ENCODE data around the gene FRMPD4. TPM values are rescaled to one million over a fixed set of nuclear protein-coding genes. Genes with fewer than 3 reads are reported as not detected.

FRMPD4 gene
- total and polyA plus RNA-seq, 2 experiments from 2014 or later = 0.60 to 1.5 TPM

- Histone ChIP-seq H3K4me1 (ENCODE audit: low read depth) (no peaks in the 10 kb centered on the region), H3K27me3 (no peaks in the 10 kb centered on the region), H3K36me3 (no peaks in the 10 kb centered on the region), H3K27ac (no peak overlapping the region), H3K9me3 (ENCODE audit: low read depth) (no peaks in the 10 kb centered on the region), H3K4me3 (no peak overlapping the region)
- DNase-seq (ENCODE audit: low read depth in 1 of 2, low spot score in 1 of 2) = no peak
- TF ChIP-seq, protein P1, sequence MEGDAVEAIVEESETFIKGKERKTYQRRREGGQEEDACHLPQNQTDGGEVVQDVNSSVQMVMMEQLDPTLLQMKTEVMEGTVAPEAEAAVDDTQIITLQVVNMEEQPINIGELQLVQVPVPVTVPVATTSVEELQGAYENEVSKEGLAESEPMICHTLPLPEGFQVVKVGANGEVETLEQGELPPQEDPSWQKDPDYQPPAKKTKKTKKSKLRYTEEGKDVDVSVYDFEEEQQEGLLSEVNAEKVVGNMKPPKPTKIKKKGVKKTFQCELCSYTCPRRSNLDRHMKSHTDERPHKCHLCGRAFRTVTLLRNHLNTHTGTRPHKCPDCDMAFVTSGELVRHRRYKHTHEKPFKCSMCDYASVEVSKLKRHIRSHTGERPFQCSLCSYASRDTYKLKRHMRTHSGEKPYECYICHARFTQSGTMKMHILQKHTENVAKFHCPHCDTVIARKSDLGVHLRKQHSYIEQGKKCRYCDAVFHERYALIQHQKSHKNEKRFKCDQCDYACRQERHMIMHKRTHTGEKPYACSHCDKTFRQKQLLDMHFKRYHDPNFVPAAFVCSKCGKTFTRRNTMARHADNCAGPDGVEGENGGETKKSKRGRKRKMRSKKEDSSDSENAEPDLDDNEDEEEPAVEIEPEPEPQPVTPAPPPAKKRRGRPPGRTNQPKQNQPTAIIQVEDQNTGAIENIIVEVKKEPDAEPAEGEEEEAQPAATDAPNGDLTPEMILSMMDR (IDR thresholded peaks at IDR 0.05; ENCODE audit: low read depth, low read length) = no peak
Observed at GRCh38 chrX:12401252-12401651, 263.0 kb downstream of the FRMPD4 start.

DNA sequence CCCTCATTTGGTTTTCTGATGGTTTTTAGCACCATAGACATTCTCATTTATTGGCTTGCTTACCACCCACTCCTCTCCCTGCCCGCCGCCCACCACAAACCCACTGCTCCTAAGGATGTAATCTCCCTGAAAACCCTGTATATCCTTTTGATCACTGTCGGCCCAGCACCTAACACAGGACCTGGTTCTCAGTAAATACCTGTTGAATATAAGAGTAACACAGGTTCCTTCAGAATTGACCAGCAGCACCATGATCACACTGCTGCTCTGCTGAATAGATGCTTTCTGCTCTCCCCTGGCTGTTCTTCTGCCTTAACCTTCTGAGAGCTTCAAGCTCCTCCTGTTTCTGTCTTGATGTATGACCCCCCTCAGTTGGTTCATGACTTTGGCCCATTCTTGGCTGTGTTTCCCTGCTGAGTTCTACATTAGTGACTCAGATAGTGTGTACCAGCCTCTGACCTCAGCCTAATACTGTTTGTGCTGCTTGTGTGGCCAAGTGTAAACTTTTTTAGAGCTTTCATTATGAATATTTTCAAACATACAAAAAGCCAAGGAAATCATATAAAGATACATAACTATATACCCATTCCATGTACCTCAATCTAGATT lies 265.3 kb downstream of the FRMPD4 start:
- Histone ChIP-seq H3K36me3 (no peaks in the 10 kb centered on the region), H3K4me1 (ENCODE audit: low read depth) (no peaks in the 10 kb centered on the region), H3K27ac (no peak overlapping the region), H3K9me3 (ENCODE audit: low read depth) (no peaks in the 10 kb centered on the region), H3K27me3 (no peaks in the 10 kb centered on the region), H3K4me3 (no peak overlapping the region)
- no peak for DNase-seq (ENCODE audit: low read depth in 1 of 2, low spot score in 1 of 2)
- TF ChIP-seq, protein P1 (IDR thresholded peaks at IDR 0.05; ENCODE audit: low read depth, low read length) = no peak

DNA sequence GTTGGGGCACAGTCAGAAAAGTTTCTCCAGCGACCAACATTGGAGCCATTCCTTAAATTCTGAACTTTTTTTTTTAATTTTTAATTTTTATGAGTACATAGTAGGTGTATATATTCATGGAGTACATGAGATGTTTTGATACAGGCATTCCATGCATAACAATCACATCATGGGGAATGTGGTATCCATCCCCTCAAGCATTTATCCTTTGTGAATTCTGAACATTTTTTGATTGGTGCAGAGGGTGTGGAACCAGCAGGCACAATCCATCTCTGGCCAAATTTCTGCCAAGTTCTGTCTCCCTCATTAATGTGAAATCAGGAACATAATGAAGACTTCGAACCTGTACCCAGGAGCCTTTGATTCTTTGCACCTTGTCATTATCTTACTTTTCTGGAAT lies 267.0 kb downstream of the FRMPD4 start:
- Histone ChIP-seq H3K27me3 (no peaks in the 10 kb centered on the region), H3K36me3 (no peaks in the 10 kb centered on the region), H3K9me3 (ENCODE audit: low read depth) (peaks cover 2% of the 10 kb centered on the region), H3K27ac (no peak overlapping the region), H3K4me1 (ENCODE audit: low read depth) (no peaks in the 10 kb centered on the region), H3K4me3 (no peak overlapping the region)
- DNase-seq (ENCODE audit: low read depth in 1 of 2, low spot score in 1 of 2) = no peak
- TF ChIP-seq, protein P1 (IDR thresholded peaks at IDR 0.05; ENCODE audit: low read depth, low read length) = no peak

DNA sequence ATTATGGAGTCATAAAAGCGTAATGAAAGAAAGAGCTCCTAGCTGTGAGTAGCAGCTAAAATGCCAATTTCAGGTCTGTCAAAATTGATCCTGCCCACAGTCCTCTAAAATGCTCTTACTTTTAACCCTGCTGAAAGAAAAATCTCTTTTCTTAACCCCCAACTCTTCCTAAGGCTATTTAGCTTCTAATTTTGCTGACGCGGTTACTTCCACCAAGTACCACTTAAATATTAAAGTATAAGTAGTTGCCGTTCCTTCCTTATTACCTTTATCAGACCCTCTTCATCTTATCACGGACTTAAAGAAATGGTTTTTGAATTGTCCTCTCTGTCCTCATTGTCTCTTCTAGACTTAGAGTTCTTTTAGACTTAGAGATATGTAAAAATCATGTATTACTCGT lies 272.2 kb downstream of the FRMPD4 start:
- H3K27me3 ChIP-seq = no peaks in the 10 kb centered on the region
- TF ChIP-seq, protein P1 (IDR thresholded peaks at IDR 0.05; ENCODE audit: low read depth, low read length) = no peak
- H3K27ac ChIP-seq = no peak overlapping the region
- H3K36me3 ChIP-seq = no peaks in the 10 kb centered on the region
- DNase-seq (ENCODE audit: low read depth in 1 of 2, low spot score in 1 of 2) = no peak
- H3K4me3 ChIP-seq = no peak overlapping the region
- H3K9me3 ChIP-seq (ENCODE audit: low read depth) = peaks cover 2% of the 10 kb centered on the region
- H3K4me1 ChIP-seq (ENCODE audit: low read depth) = no peaks in the 10 kb centered on the region

DNA sequence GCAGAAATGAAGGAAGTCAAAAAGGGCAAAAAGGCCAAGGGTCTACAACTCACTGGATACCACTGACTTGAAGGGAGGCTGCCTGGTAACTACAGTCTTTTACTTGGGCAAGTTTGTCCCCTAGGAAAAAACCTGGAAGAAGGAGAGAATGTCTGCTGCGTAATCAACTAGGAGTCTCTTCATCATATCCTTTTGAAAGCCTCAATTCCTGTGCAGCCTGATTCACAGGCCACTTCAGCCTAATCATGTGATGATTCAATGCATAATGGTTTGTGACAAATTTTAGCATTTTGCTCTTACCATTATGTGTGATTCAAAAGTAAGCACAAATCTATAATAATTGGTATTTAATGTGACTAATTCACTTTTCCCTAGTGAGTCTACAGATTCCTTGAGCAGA lies 273.6 kb downstream of the FRMPD4 start:
- DNase-seq (ENCODE audit: low read depth in 1 of 2, low spot score in 1 of 2) = no peak
- H3K4me1 ChIP-seq (ENCODE audit: low read depth) = no peaks in the 10 kb centered on the region
- H3K27me3 ChIP-seq = no peaks in the 10 kb centered on the region
- H3K36me3 ChIP-seq = no peaks in the 10 kb centered on the region
- no peak overlapping the region for H3K4me3 ChIP-seq
- TF ChIP-seq, protein P1 (IDR thresholded peaks at IDR 0.05; ENCODE audit: low read depth, low read length) = no peak
- H3K9me3 ChIP-seq (ENCODE audit: low read depth) = peaks cover 2% of the 10 kb centered on the region
- H3K27ac ChIP-seq = no peak overlapping the region

Measured in cardiac muscle cell (in vitro differentiated cells and primary cell).